Neural progenitor cell (in vitro differentiated cells): ENCODE results near the gene SLC12A9.

Experiments
- CTCF ChIP-seq: fragments of 200-600 bp; sonication (generic); IDR thresholded peaks from 2 replicates; pipeline ENCODE4 v1.5.1; 2017; ENCODE audit warnings: antibody characterized with exemption, mild to moderate bottlenecking
- EZH2 ChIP-seq: fragments of 200-600 bp; sonication (generic); IDR thresholded peaks from 2 replicates; pipeline ENCODE4 v1.6.1; 2017; ENCODE audit warnings: antibody characterized with exemption, mild to moderate bottlenecking, moderate library complexity
- EZH2phosphoT487 ChIP-seq: fragments of 200-600 bp; sonication (generic); IDR thresholded peaks from 2 replicates; pipeline ENCODE4 v1.6.1; 2017; ENCODE audit warnings: antibody characterized with exemption

- TF ChIP-seq EZH2 (no peak), CTCF (no peak), EZH2phosphoT487 (no peak)
Measured at GRCh38 chr7:100830396-100830795, 22.1 kb upstream of the SLC12A9 start.
